Large intestine (tissue), 12 donors: Measurements from ENCODE around the gene FNIP1. TPM values are rescaled to one million over a fixed set of nuclear protein-coding genes. Genes with fewer than 3 reads are reported as not detected.
"Not testable (repeated sequence)": the region's sequence is repeated elsewhere in the genome, so short reads cannot be mapped to it uniquely, and the experiment has no call there.

ENCODE experiments used
- DNase-seq, 2 donors: peaks; one replicate each; pipeline versions ENCODE4 v3.0.0 to v3.0.0-alpha.2; 2013
- H3K27ac ChIP-seq: one replicate; pipeline ENCODE4 v1.5.1; 2013; ENCODE audit warnings: low read length
- H3K27me3 ChIP-seq: 2 replicates; pipeline ENCODE4 v1.6.1; 2013; ENCODE audit warnings: low read length; ENCODE audit not compliant: control insufficient read depth, insufficient read depth
- H3K36me3 ChIP-seq: 2 replicates; pipeline ENCODE4 v1.6.1; 2013; ENCODE audit warnings: low read length; ENCODE audit not compliant: control insufficient read depth, insufficient read depth
- H3K4me1 ChIP-seq: one replicate; pipeline ENCODE4 v1.6.1; 2013; ENCODE audit warnings: low read length; ENCODE audit not compliant: control insufficient read depth, insufficient read depth
- H3K4me3 ChIP-seq: one replicate; pipeline ENCODE4 v1.5.1; 2013; ENCODE audit warnings: low read length
- H3K9me3 ChIP-seq: one replicate; pipeline ENCODE4 v1.6.1; 2013; ENCODE audit warnings: mild to moderate bottlenecking, low read depth, low read length, moderate library complexity; ENCODE audit not compliant: control insufficient read depth
- WGBS: methylation state at CpG from one replicate; pipeline ENCODE4 v1.1.5; 2013; ENCODE audit warnings: low lambda C conversion rate; ENCODE audit not compliant: insufficient coverage; 5-methylcytosine and 5-hydroxymethylcytosine counted together
- long read RNA-seq, 11 donors: transcript quantifications; one replicate each; lab custom pipeline, GENCODE V29; 2026
- polyA plus RNA-seq: library from polyadenylated mRNA; unstranded; fragments of 120-200 nt; gene quantifications from one replicate; pipeline ENCODE4 v1.2.1, GENCODE V29; 2013

FNIP1 gene
- polyA plus RNA-seq: 21.9 TPM
- long read RNA-seq, donor 1, partial matches to known transcripts: 0 of 2 reads
- long read RNA-seq, donor 1, other reads (novel, unspliced or antisense): 0 of 2 reads
- long read RNA-seq, donor 2, partial matches to known transcripts: 0 of 1 reads
- long read RNA-seq, donor 2, other reads (novel, unspliced or antisense): 0 of 1 reads
- long read RNA-seq, donor 3, partial matches to known transcripts: 0 of 7 reads
- long read RNA-seq, donor 3, other reads (novel, unspliced or antisense): 0 of 7 reads
- long read RNA-seq, donor 4: 0 reads
- long read RNA-seq, donor 5, full-length matches to known transcripts: 1 of 1 reads
- long read RNA-seq, donor 5, partial matches to known transcripts: 0 of 1 reads
- long read RNA-seq, donor 5, other reads (novel, unspliced or antisense): 0 of 1 reads
- long read RNA-seq, donor 6, partial matches to known transcripts: 9 of 9 reads
- long read RNA-seq, donor 6, other reads (novel, unspliced or antisense): 0 of 9 reads
- long read RNA-seq, donor 7: 0 reads
- long read RNA-seq, donor 8, partial matches to known transcripts: 0 of 1 reads
- long read RNA-seq, donor 8, other reads (novel, unspliced or antisense): 0 of 1 reads
- long read RNA-seq, donor 9, partial matches to known transcripts: 0 of 2 reads
- long read RNA-seq, donor 9, other reads (novel, unspliced or antisense): 0 of 2 reads
- long read RNA-seq, donor 10, partial matches to known transcripts: 0 of 1 reads
- long read RNA-seq, donor 10, other reads (novel, unspliced or antisense): 0 of 1 reads
- long read RNA-seq, donor 11, partial matches to known transcripts: 0 of 1 reads
- long read RNA-seq, donor 11, other reads (novel, unspliced or antisense): 0 of 1 reads

- Histone ChIP-seq H3K4me1 (peaks cover 10% of the 10 kb centered on the region), H3K36me3 (no peaks in the 10 kb centered on the region), H3K9me3 (no peaks in the 10 kb centered on the region), H3K27ac (peak within 1 kb of the TSS; percentile 99), H3K27me3 (no peaks in the 10 kb centered on the region), H3K4me3 (peak within 1 kb of the TSS; percentile 97)
- DNase-seq: peak; percentile 97 to 99
- no CpG with 5 or more reads among the region's 79 CpGs for WGBS
Observed at GRCh38 chr5:131796793-131797693, at the start of gene FNIP1. FNIP1 (minus strand) TSS chr5:131797017; CDS start chr5:131796921, 96 bp downstream.

GRCh38 chr5:131846536-131846935 is 49.7 kb upstream of the FNIP1 start:
- DNase-seq: no peak
- Histone ChIP-seq H3K36me3 (no peaks in the 10 kb centered on the region), H3K9me3 (peaks cover 5% of the 10 kb centered on the region), H3K4me1 (no peaks in the 10 kb centered on the region), H3K27me3 (no peaks in the 10 kb centered on the region), H3K27ac (no peak overlapping the region), H3K4me3 (no peak overlapping the region)
- WGBS: no CpG with 5 or more reads among the region's 1 CpG

GRCh38 chr5:131845828-131846227 is 49.0 kb upstream of the FNIP1 start:
- H3K36me3 ChIP-seq: no peaks in the 10 kb centered on the region
- DNase-seq: no peak
- H3K9me3 ChIP-seq: peaks cover 5% of the 10 kb centered on the region
- H3K27me3 ChIP-seq: no peaks in the 10 kb centered on the region
- H3K4me3 ChIP-seq: no peak overlapping the region
- H3K4me1 ChIP-seq: no peaks in the 10 kb centered on the region
- no peak overlapping the region for H3K27ac ChIP-seq

GRCh38 chr5:131842971-131843370 is 46.2 kb upstream of the FNIP1 start:
- not testable (repeated sequence) for H3K4me3 ChIP-seq, H3K4me1 ChIP-seq, DNase-seq, H3K27ac ChIP-seq, H3K9me3 ChIP-seq, H3K36me3 ChIP-seq, H3K27me3 ChIP-seq
- WGBS: no CpG with 5 or more reads among the region's 1 CpG

- not testable (repeated sequence) for H3K9me3 ChIP-seq, H3K4me3 ChIP-seq, DNase-seq, H3K36me3 ChIP-seq, H3K27me3 ChIP-seq, H3K4me1 ChIP-seq, H3K27ac ChIP-seq
- WGBS: no CpG with 5 or more reads among the region's 2 CpGs
Observed at GRCh38 chr5:131832702-131833101, 35.9 kb upstream of the FNIP1 start.

- Histone ChIP-seq H3K9me3 (peaks cover 4% of the 10 kb centered on the region), H3K27ac (no peak overlapping the region), H3K36me3 (no peaks in the 10 kb centered on the region), H3K4me1 (no peaks in the 10 kb centered on the region), H3K27me3 (no peaks in the 10 kb centered on the region), H3K4me3 (no peak overlapping the region)
- WGBS: no CpG with 5 or more reads among the region's 2 CpGs
- no peak for DNase-seq
Observed at GRCh38 chr5:131825404-131826013, 28.7 kb upstream of the FNIP1 start.

GRCh38 chr5:131824631-131825030 is 27.8 kb upstream of the FNIP1 start:
- Histone ChIP-seq H3K36me3 (no peaks in the 10 kb centered on the region), H3K27ac (no peak overlapping the region), H3K9me3 (peaks cover 4% of the 10 kb centered on the region), H3K4me1 (no peaks in the 10 kb centered on the region), H3K4me3 (no peak overlapping the region), H3K27me3 (no peaks in the 10 kb centered on the region)
- DNase-seq: no peak
- 89% methylated on average over 1 of the region's 1 CpG for WGBS

- no CpG with 5 or more reads among the region's 1 CpG for WGBS
- Histone ChIP-seq H3K27ac (no peak overlapping the region), H3K4me3 (no peak overlapping the region), H3K9me3 (peaks cover 4% of the 10 kb centered on the region), H3K36me3 (no peaks in the 10 kb centered on the region), H3K4me1 (no peaks in the 10 kb centered on the region), H3K27me3 (no peaks in the 10 kb centered on the region)
- no peak for DNase-seq
Observed at GRCh38 chr5:131821221-131821620, 24.4 kb upstream of the FNIP1 start.

GRCh38 chr5:131818001-131818724 is 21.3 kb upstream of the FNIP1 start:
- Histone ChIP-seq H3K4me1 (no peaks in the 10 kb centered on the region), H3K9me3 (no peaks in the 10 kb centered on the region), H3K4me3 (no peak overlapping the region), H3K36me3 (no peaks in the 10 kb centered on the region), H3K27me3 (no peaks in the 10 kb centered on the region), H3K27ac (no peak overlapping the region)
- no peak for DNase-seq
- WGBS: 100% methylated on average over 1 of the region's 2 CpGs
